NCI-H146 treated with DMSO at 0.1 percent for 48 hours (cell line): ENCODE measurements around the gene HEXD.
"Not testable (repeated sequence)": the region's sequence is repeated elsewhere in the genome, so short reads cannot be mapped to it uniquely, and the experiment has no call there.

Experiments used
- DNase-seq: peaks from one replicate; lab custom pipeline; 2025; ENCODE audit not compliant: unreplicated experiment; lab: John Stamatoyannopoulos, UW

HEXD gene

GRCh38 chr17:82418001-82418986 lies at the start of gene HEXD, which contains the start of gene OGFOD3:
Gene HEXD (plus strand): TSS chr17:82418347. CDS start chr17:82419800, 1,453 bp downstream.
Gene OGFOD3 (minus strand): TSS chr17:82418586. CDS start chr17:82418485, 101 bp downstream.
- peak; percentile 73 for DNase-seq

DNA sequence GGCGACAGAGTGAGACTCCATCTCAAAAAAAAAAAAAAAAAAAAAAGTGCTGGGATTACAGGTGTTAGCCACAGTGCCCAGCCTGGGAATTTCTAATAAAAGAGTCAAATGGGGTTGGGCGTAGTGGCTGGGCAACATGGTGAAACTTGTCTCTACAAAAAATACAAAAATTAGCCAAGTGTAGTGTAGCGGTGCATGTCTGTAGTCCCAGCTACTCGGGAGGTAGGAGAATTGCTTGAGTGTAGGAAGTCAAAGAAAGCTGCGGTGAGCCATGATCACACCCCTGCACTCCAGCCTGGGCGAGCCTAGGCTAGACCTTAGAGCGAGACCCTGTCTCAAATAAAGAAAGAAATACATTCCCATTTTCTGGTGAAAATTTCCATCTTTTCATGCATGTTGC lies 48.9 kb upstream of the HEXD start:
- DNase-seq: no peak

DNA sequence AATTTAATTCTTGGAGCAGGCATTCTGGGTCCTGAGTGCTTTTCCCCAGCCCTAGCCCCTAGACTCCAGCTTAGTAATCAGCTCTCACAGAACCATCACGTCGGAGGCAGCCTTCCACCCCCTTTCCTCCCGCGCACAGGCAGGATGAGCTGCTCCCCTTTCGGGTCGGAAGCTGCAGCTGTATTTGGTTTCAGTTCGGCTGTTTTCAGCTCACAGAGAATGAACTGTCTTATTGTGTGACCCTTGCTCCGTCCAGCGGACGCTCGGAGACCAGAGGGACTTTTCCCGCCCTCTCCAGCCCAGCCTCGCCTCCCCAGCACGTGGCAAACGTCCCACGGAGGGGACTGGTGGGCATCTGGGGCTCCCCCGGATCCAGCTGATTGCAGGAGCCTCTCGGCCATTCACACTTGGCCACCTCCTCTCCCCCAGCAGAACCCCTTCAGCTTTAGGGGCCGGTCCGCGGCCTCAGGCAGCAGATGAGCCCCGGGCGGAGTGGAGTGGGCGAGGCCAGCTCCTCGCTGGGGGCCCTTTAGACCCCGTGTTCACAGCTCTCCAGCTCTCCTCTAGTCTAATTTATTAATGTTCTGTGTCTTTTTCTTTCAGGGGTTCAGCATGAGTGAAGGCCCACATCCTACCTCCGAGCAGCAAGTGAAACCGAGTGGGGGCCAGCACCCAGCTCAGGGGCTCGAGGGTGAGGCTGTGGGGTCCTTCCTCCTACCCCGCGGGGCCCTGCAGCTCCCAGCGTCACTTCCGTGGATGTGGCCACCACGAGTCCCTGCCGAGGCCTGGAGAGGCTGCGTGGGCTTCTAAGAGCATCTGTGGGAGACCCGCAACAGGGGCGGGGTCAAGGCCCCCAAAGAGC lies 47.4 kb upstream of the HEXD start:
- no peak for DNase-seq

DNA sequence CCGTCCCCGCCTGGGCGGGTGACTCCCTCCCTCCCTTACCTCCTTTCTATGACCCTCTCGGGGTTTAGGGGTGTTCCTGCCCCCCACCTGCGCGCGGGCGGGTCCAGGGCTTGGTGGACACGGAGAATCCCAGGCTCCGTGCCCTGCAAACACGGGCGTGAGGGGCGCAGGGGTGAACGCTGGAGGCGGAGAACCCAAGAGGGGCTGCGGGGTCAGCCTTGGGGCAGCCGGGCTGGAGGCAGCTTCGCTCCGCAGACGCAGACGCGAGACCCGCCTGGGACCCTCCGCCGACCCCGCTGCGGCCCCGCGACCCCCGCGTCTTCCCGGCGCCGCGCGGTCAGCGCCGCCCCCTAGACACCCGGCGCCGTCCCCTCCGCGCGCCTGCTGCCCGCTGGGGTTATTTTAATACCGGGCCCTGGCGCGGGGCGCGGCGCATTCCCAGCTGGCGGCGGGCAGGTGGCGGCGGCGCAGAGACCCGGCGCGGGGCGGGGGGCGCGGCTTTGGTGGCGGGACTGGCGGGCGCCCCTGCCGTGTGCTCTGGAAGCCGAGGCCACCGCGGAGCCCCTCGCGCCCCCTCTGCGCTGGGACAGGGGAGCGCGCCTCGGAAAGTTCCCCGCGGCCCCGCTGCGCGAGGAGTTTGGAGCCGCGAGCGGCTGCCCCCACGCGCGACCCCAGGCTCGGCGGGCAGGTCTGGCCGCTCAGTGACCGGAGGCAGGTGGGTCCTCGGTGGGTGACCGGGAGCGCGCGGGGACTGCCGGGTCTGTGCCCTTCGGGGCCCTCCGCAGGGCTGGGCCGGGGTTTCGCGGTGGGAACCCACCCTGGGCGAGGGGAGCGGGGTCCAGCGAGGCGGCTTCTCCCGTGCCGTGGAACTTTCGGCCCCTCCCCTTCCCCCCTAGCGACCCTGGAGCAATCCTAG lies 46.6 kb upstream of the HEXD start, which contains the start of gene UTS2R:
UTS2R (plus strand) TSS at position 433 of the 916 bp plus-strand sequence. CDS start 2,560 bp downstream, outside the sequence.
- DNase-seq: no peak

GRCh38 chr17:82372249-82373071 lies 45.7 kb upstream of the HEXD start:
- DNase-seq: no peak

DNA sequence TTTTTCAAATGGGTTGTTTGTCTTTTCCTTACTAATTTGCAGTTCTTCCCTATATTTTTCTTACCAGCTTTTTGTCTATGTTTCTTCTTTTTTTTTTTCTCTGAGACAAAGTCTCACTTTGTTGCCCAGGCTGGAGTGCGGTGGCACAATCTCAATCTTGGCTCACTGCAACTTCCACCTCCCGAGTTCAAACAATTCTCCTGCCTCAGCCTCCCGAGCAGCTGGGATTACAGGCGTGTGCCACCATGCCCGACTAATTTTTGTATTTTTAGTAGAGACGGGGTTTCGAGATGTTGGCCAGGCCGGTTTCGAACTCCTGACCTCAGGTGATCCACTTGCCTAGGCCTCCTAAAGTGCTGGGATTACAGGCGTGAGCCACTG lies 45.1 kb upstream of the HEXD start:
- not testable (repeated sequence) for DNase-seq

DNA sequence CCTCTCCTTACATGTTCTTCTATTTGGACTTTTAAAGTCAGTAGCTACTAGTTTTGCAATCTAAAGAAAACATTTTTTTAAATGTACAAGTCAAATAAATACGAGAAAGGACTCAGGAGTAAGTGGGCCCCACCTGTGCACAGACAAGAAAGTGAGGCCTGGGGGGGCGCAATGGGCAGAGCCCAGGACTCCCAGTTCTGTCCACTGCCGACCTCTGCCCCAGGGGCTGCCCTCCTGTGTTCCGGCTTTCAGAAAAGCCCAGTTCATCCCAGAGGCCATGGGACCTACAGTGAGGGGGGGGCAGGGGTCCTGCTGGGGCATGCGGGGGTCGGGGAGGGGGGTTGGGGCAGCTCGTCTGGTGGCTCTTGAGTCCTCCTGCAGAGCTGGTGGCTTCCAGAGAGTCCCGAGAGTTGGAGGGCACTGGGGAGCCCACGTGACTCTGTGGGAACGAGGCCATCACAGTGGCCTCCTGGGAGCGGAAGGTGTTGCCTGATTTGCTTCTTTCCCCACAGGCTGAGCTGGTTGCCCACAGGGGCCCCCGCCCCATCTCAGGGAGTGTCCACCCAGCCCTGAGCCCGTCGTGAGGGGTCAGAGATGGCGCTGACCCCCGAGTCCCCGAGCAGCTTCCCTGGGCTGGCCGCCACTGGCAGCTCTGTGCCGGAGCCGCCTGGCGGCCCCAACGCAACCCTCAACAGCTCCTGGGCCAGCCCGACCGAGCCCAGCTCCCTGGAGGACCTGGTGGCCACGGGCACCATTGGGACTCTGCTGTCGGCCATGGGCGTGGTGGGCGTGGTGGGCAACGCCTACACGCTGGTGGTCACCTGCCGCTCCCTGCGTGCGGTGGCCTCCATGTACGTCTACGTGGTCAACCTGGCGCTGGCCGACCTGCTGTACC lies 44.2 kb upstream of the HEXD start:
- DNase-seq: no peak

DNA sequence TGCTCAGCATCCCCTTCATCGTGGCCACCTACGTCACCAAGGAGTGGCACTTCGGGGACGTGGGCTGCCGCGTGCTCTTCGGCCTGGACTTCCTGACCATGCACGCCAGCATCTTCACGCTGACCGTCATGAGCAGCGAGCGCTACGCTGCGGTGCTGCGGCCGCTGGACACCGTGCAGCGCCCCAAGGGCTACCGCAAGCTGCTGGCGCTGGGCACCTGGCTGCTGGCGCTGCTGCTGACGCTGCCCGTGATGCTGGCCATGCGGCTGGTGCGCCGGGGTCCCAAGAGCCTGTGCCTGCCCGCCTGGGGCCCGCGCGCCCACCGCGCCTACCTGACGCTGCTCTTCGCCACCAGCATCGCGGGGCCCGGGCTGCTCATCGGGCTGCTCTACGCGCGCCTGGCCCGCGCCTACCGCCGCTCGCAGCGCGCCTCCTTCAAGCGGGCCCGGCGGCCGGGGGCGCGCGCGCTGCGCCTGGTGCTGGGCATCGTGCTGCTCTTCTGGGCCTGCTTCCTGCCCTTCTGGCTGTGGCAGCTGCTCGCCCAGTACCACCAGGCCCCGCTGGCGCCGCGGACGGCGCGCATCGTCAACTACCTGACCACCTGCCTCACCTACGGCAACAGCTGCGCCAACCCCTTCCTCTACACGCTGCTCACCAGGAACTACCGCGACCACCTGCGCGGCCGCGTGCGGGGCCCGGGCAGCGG lies 43.4 kb upstream of the HEXD start:
- no peak for DNase-seq

DNA sequence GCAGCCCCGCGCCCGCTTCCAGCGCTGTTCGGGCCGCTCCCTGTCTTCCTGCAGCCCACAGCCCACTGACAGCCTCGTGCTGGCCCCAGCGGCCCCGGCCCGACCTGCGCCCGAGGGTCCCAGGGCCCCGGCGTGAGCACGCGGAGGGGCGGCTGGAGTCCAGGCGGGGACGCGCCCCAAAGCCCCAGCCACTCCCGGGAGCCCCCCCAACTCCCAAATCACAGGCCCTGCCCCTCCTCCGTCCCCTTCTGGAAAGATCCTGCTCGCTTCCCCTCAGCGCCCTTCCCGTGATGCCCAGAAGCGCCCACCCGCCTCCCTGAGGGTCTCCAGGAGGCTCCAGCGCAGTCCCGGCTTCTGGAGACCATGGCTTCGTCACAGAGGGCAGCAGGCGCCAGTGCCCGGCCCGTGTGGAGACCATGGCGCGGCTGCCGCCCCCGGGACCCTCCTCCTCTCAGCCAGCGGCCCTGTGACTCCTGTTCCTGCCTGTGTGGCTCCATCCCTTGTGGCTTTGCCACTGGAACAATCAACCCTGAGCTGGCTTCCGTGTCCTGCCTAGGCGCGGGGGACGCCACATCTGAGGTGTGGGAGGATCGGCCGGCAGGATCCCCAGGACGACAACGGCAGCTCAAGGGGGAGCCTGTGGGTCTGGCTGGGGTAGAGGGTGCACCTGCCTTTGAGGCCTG lies 42.6 kb upstream of the HEXD start:
- no peak for DNase-seq

GRCh38 chr17:82376042-82376730 lies 42.0 kb upstream of the HEXD start:
- DNase-seq: no peak

- not testable (repeated sequence) for DNase-seq
Observed at GRCh38 chr17:82377294-82377693, 40.9 kb upstream of the HEXD start.

DNA sequence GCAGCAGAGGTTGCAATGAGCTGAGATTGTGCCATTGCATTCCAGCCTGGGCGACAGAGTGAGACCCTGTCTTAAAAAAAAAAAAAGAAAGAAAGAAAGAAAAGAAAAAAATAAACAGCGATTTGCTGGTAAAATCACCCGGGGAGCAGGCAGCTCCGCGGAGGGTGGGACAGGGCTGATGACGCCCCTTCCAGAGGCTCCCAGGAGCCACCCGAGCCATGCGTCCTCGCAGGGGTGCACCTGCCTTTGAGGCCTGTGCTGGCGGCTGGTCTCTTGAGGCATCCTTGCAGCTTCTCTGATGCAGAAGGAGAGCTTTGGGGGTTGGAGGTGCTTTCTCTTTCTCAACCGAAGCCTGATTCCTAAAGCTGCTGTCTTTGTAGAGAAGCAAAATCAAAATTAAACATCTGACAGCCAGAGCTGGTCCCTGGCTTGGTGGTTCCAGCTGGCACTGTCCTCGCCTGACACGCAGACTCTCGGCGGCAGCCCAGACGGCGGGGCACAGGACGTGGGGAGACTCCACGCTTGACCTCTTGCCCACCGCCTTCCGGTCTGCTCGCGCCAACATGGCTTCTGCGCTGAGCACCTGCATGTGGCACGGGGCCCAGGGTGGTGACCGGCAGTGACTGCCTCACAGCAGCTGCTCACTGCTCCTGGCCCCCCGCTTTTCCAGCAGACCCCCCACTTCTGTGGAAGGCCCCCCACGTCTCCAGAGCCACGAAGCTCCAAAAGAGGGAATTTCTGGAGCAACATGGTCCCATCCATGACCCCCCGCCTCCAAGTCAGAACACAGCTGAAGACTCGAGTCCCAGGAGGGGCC lies 40.0 kb upstream of the HEXD start:
- DNase-seq: no peak

DNA sequence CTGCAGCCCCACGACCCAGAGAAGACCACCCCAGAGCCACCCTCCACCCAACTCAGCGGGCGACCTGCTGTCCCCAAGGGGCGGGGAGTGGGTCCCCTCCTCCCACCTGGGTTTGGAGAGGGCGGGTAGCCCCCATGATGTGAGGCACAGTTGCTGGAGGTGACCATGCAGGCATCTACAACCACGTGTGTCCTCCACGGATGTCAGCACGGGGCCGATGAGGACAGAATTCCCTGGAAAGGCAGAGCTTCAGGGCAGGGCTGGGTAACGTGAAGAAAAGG lies 39.5 kb upstream of the HEXD start:
- DNase-seq: no peak

DNA sequence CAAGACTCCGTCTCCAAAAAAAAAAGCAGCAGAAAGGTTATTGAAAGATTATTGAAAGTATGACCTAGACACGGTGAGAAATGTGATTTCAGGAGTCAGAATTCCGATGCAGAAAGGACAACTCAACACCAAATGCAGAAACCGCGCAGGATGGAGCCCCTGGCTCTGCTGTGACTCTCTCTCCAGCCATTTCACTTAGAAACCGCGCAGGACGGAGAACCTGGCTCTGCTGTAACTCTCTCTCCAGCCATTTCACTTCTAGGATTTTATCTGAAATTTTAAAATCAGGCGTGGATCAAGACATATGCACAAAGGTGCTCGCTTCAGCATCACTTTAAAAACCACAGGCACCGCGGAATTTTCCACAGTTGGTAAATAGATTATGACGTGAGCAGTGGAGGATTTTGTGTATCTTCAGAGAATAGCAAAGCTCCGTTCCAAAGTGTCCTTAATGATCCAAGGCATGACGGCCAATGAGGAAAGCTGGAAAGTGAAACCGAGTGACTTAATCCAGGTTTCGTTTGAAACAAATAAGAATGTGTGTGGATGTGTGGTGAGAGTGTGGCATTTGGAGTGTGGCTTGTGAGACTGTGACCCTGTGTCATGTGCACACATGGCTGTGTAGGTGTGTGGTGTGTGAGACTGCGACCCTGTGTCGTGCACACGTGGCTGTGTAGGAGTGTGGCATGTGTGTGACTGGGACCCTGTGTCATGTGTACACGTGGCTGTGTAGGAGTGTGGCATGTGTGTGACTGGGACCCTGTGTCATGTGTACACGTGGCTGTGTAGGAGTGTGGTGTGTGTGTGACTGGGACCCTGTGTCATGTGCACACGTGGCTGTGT lies 37.1 kb upstream of the HEXD start:
- no peak for DNase-seq

DNA sequence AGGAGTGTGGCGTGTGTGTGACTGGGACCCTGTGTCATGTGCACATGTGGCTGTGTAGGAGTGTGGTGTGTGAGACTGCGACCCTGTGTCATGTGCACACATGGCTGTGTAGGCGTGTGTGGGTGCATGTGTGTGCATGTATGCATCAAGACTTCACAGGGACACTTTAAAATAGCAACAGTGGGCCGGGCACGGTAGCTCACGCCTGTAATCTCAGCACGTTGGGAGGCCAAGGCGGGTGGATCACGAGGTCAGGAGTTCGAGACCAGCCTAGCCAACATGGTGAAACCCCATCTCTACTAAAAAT lies 36.5 kb upstream of the HEXD start:
- DNase-seq: not testable (repeated sequence)
